K562 (cell line): ENCODE measurements around the gene HSD3B7. TPM values are rescaled to one million over a fixed set of nuclear protein-coding genes. Genes with fewer than 3 reads are reported as not detected.

Experiments used
- BDP1 ChIP-seq: IDR thresholded peaks from 3 replicates; pipeline ENCODE4 v1.6.1; 2011; ENCODE audit not compliant: insufficient read length, insufficient read depth
- CXXC5 ChIP-seq: fragments of 250-450 bp; sonication (Bioruptor Pico); IDR thresholded peaks from 2 replicates; pipeline ENCODE4 v1.8.0; 2022; ENCODE audit warnings: inconsistent platforms, mild to moderate bottlenecking, moderate library complexity
- DPF2 ChIP-seq: fragments of 450-650 bp; IDR thresholded peaks from 2 replicates; pipeline ENCODE4 v1.6.1; 2016
- GABPB1 ChIP-seq: sonication (generic); formaldehyde crosslinking; IDR thresholded peaks from 2 replicates; pipeline ENCODE4 v1.8.0; 2022; ENCODE audit warnings: mild to moderate bottlenecking, missing genetic modification reagents
- GATAD2B ChIP-seq: fragments of 450-650 bp; IDR thresholded peaks from 2 replicates; pipeline ENCODE4 v1.6.1; 2017; ENCODE audit warnings: mild to moderate bottlenecking, borderline replicate concordance
- HIVEP1 ChIP-seq: fragments of 250-450 bp; sonication (Bioruptor Pico); IDR thresholded peaks from 2 replicates; pipeline ENCODE4 v1.4.0; 2020; ENCODE audit warnings: mild to moderate bottlenecking
- NCOA2 ChIP-seq, 2 experiments: fragments of 450-650 bp; IDR thresholded peaks; 2 replicates each; pipeline ENCODE4 v1.6.1; 2018; ENCODE audit warnings: mild to moderate bottlenecking in 2 of 2, moderate library complexity in 1 of 2; ENCODE audit not compliant: partially characterized antibody in 2 of 2
- NFIC ChIP-seq: fragments of 450-650 bp; IDR thresholded peaks from 2 replicates; pipeline ENCODE4 v1.6.1; 2017; ENCODE audit warnings: mild to moderate bottlenecking, inconsistent platforms
- NFIX ChIP-seq: fragments of 250-450 bp; sonication (Bioruptor Pico); IDR thresholded peaks from 2 replicates; pipeline ENCODE4 v1.4.0; 2020; ENCODE audit warnings: low read depth, mild to moderate bottlenecking, moderate library complexity
- NFRKB ChIP-seq: fragments of 450-650 bp; IDR thresholded peaks from 2 replicates; pipeline ENCODE4 v1.6.1; 2016; ENCODE audit warnings: low read depth
- NR2C1 ChIP-seq, 2 experiments: fragments of 450-650 bp; IDR thresholded peaks; 2 replicates each; pipeline ENCODE4 v1.6.1; 2017; ENCODE audit warnings: mild to moderate bottlenecking in 2 of 2, antibody characterized with exemption in 1 of 2, inconsistent platforms in 1 of 2, missing compliant biosample characterization in 1 of 2, missing genetic modification characterization in 1 of 2
- NR2C2 ChIP-seq, 2 experiments: fragments of 200-800 bp in 1 of 2; sonication (Bioruptor generic) in 1 of 2; sonication (generic) in 1 of 2; formaldehyde crosslinking in 1 of 2; IDR thresholded peaks; 2 replicates each; pipeline versions ENCODE4 v1.6.1 to v1.8.0; 2016 to 2022; ENCODE audit warnings: mild to moderate bottlenecking in 1 of 2, missing compliant biosample characterization in 1 of 2, missing genetic modification characterization in 1 of 2, missing genetic modification reagents in 1 of 2
- SETDB1 ChIP-seq: IDR thresholded peaks from one replicate; pipeline ENCODE4 v1.6.1; 2012; ENCODE audit warnings: low read length, control low read depth, inconsistent platforms
- ZBTB2 ChIP-seq: fragments of 450-650 bp; IDR thresholded peaks from 2 replicates; pipeline ENCODE4 v1.6.1; 2016; ENCODE audit warnings: antibody characterized with exemption
- ZEB2 ChIP-seq: fragments of 450-650 bp; IDR thresholded peaks from 2 replicates; pipeline ENCODE4 v1.6.1; 2016
- ZNF121 ChIP-seq: sonication (generic); formaldehyde crosslinking; conservative IDR thresholded peaks from 2 replicates; pipeline ENCODE4 v1.8.0; 2022; ENCODE audit warnings: missing genetic modification reagents
- ZNF174 ChIP-seq: fragments of 250-450 bp; sonication (Bioruptor Pico); IDR thresholded peaks from 2 replicates; pipeline ENCODE4 v1.4.0; 2020; ENCODE audit warnings: mild to moderate bottlenecking
- ZNF197 ChIP-seq: fragments of 200-800 bp; sonication (Bioruptor generic); IDR thresholded peaks from 2 replicates; pipeline ENCODE4 v1.6.1; 2016; ENCODE audit warnings: low read depth, missing genetic modification characterization, missing compliant biosample characterization
- ZNF311 ChIP-seq: fragments of 250-450 bp; sonication (Bioruptor Pico); IDR thresholded peaks from 2 replicates; pipeline ENCODE4 v1.4.0; 2020; ENCODE audit warnings: mild to moderate bottlenecking, moderate library complexity
- ZNF699 ChIP-seq: fragments of 250-450 bp; sonication (Bioruptor Pico); IDR thresholded peaks from 2 replicates; pipeline ENCODE4 v1.8.0; 2021; ENCODE audit warnings: mild to moderate bottlenecking, moderate library complexity; ENCODE audit not compliant: insufficient replicate concordance
- ZNF766 ChIP-seq: fragments of 200-800 bp; sonication (Bioruptor generic); conservative IDR thresholded peaks from 2 replicates; pipeline ENCODE4 v1.6.1; 2016; ENCODE audit warnings: missing genetic modification characterization, missing compliant biosample characterization
- ZNF778 ChIP-seq: fragments of 450-650 bp; formaldehyde crosslinking; IDR thresholded peaks from 2 replicates; pipeline ENCODE4 v1.4.0; 2020; ENCODE audit warnings: mild to moderate bottlenecking, moderate library complexity
- ZZZ3 ChIP-seq: fragments of 450-650 bp; IDR thresholded peaks from 2 replicates; pipeline ENCODE4 v1.6.1; 2016; ENCODE audit warnings: antibody characterized with exemption, mild to moderate bottlenecking, moderate library complexity
- polyA plus RNA-seq, 8 experiments: library from polyadenylated mRNA; depleted of rRNA in 4 of 8; stranded (reverse) in 5 of 8; unstranded in 3 of 8; fragments of >200 nt; fragmentation: Nextera tagmentation in 2 of 8; fragmentation: Illumina TruSeq in 1 of 8; extraction: Ambion mirVana in 2 of 8; extraction: Trizol in 1 of 8; gene quantifications; 2 replicates each; pipeline versions ENCODE4 v1.2.1 to v1.2.3, GENCODE V29; 2011 to 2014; ENCODE audit warnings: inconsistent platforms in 1 of 8, missing spikeins in 1 of 8
- total RNA-seq, 7 experiments: library from RNA; depleted of rRNA in 6 of 7; stranded (reverse); fragments of >200 nt in 6 of 7; fragmentation: Illumina TruSeq in 2 of 7; extraction: Trizol in 2 of 7; gene quantifications; 2 replicates each; pipeline versions ENCODE4 v1.2.1 to v1.2.3, GENCODE V29; 2011 to 2021; ENCODE audit warnings: low replicate concordance in 1 of 7
- TF ChIP-seq, protein P1 (sequence below): fragments of 250-450 bp; sonication (Bioruptor Pico); IDR thresholded peaks from 2 replicates; pipeline ENCODE4 v1.4.0; 2020; ENCODE audit warnings: mild to moderate bottlenecking, moderate library complexity, borderline replicate concordance
- TF ChIP-seq, protein P2 (sequence below): fragments of 450-650 bp; formaldehyde crosslinking; conservative IDR thresholded peaks from 2 replicates; pipeline ENCODE4 v1.4.0; 2022; ENCODE audit warnings: mild to moderate bottlenecking, missing genetic modification characterization

The HSD3B7 gene
- total and polyA plus RNA-seq, 9 of the 15 experiments (the other 6 are each of a cell fraction or from before 2014, with no cell fraction given), result 5.4 to 49.1 (median 23.0) TPM

- TF ChIP-seq, protein P1, sequence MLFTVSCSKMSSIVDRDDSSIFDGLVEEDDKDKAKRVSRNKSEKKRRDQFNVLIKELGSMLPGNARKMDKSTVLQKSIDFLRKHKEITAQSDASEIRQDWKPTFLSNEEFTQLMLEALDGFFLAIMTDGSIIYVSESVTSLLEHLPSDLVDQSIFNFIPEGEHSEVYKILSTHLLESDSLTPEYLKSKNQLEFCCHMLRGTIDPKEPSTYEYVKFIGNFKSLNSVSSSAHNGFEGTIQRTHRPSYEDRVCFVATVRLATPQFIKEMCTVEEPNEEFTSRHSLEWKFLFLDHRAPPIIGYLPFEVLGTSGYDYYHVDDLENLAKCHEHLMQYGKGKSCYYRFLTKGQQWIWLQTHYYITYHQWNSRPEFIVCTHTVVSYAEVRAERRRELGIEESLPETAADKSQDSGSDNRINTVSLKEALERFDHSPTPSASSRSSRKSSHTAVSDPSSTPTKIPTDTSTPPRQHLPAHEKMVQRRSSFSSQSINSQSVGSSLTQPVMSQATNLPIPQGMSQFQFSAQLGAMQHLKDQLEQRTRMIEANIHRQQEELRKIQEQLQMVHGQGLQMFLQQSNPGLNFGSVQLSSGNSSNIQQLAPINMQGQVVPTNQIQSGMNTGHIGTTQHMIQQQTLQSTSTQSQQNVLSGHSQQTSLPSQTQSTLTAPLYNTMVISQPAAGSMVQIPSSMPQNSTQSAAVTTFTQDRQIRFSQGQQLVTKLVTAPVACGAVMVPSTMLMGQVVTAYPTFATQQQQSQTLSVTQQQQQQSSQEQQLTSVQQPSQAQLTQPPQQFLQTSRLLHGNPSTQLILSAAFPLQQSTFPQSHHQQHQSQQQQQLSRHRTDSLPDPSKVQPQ (CRISPR knock-in tag), result no peak
- TF ChIP-seq GABPB1 (CRISPR knock-in tag), result peak; percentile 82
- TF ChIP-seq, protein P2, sequence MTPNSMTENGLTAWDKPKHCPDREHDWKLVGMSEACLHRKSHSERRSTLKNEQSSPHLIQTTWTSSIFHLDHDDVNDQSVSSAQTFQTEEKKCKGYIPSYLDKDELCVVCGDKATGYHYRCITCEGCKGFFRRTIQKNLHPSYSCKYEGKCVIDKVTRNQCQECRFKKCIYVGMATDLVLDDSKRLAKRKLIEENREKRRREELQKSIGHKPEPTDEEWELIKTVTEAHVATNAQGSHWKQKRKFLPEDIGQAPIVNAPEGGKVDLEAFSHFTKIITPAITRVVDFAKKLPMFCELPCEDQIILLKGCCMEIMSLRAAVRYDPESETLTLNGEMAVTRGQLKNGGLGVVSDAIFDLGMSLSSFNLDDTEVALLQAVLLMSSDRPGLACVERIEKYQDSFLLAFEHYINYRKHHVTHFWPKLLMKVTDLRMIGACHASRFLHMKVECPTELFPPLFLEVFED (CRISPR knock-in tag), result no peak
- TF ChIP-seq NCOA2 (IDR thresholded peaks at IDR 0.05; ENCODE audit: partially characterized antibody in 2 of 2), result no peak
- TF ChIP-seq GATAD2B, result 0 out of 2 replicates have a peak, but pooled peaks have one; percentile 16
- TF ChIP-seq ZNF174, result no peak
- TF ChIP-seq ZBTB2, result no peak
- no peak for TF ChIP-seq ZNF699 (CRISPR knock-in tag)
- TF ChIP-seq ZEB2, result peak; percentile 100
- TF ChIP-seq ZZZ3, result peak; percentile 73; the same call in 1 of the 2 replicates
- TF ChIP-seq ZNF766 (CRISPR knock-in tag), result peak; percentile 67
- TF ChIP-seq CXXC5, result peak; percentile 90
- TF ChIP-seq SETDB1, result no peak
- no peak for TF ChIP-seq HIVEP1
- TF ChIP-seq NR2C2 (CRISPR knock-in tag; IDR thresholded peaks at IDR 0.05), result peak; percentile 69; the same call in 1 of the 2 replicates
- TF ChIP-seq NR2C2 (tag; IDR thresholded peaks at IDR 0.05), result peak; percentile 91
- no peak; the same call in 1 of the 2 replicates for TF ChIP-seq NFRKB
- no peak for TF ChIP-seq ZNF197 (CRISPR knock-in tag)
- no peak for TF ChIP-seq ZNF121 (CRISPR knock-in tag)
- TF ChIP-seq NFIX (CRISPR knock-in tag), result no peak
- TF ChIP-seq NR2C1 (IDR thresholded peaks at IDR 0.05), result peak; percentile 77
- peak; percentile 52 for TF ChIP-seq NR2C1 (tag; IDR thresholded peaks at IDR 0.05)
- TF ChIP-seq NFIC, result peak; percentile 95
- TF ChIP-seq ZNF778 (CRISPR knock-in tag), result no peak
- TF ChIP-seq BDP1, result no peak
- no peak for TF ChIP-seq ZNF311 (CRISPR knock-in tag)
- no peak for TF ChIP-seq DPF2
Measured at GRCh38 chr16:30957456-30958174, 27.4 kb upstream of the HSD3B7 start, which contains the start of gene SETD1A (continued).
